ENCODE data around the gene ZNF200. TPM values are rescaled to one million over a fixed set of nuclear protein-coding genes. Genes with fewer than 3 reads are reported as not detected.

ZNF200 gene
- total and polyA plus RNA-seq, 2 of the 13 experiments (the other 11 are each of a cell fraction or from before 2014, with no cell fraction given), result 3.5 to 16.5 TPM

GRCh38 chr16:3188925-3189825, 45.8 kb downstream of the ZNF200 start (continued):
- TF ChIP-seq ATF7-NPFF (CRISPR knock-in tag; IDR thresholded peaks at IDR 0.05; ENCODE audit: low read depth), result 0 out of 2 replicates have a peak, but pooled peaks have one; percentile 27
- peak; percentile 89; the same call in 1 of the 2 replicates for TF ChIP-seq ZNF567 (CRISPR knock-in tag; IDR thresholded peaks at IDR 0.05; ENCODE audit: borderline replicate concordance)
- no peak for TF ChIP-seq PBX2 (CRISPR knock-in tag; IDR thresholded peaks at IDR 0.05)
- no peak for TF ChIP-seq TBP (CRISPR knock-in tag; IDR thresholded peaks at IDR 0.05)
- TF ChIP-seq ZNF891 (CRISPR knock-in tag; IDR thresholded peaks at IDR 0.05), result peak; percentile 38; the same call in 1 of the 2 replicates
- no peak for TF ChIP-seq ZNF879 (CRISPR knock-in tag; IDR thresholded peaks at IDR 0.05)
- no peak for TF ChIP-seq TEF (CRISPR knock-in tag; IDR thresholded peaks at IDR 0.05)
- peak; percentile 66 for TF ChIP-seq ARID4A (CRISPR knock-in tag; IDR thresholded peaks at IDR 0.05; ENCODE audit: borderline replicate concordance)
- TF ChIP-seq KMT2A (CRISPR knock-in tag; IDR thresholded peaks at IDR 0.05), result no peak
- no peak for TF ChIP-seq DR1 (CRISPR knock-in tag; IDR thresholded peaks at IDR 0.05)
- no peak for TF ChIP-seq JUN (CRISPR knock-in tag; IDR thresholded peaks at IDR 0.05)
- 0 out of 2 replicates have a peak, but pooled peaks have one; percentile 42 for TF ChIP-seq ZNF598 (CRISPR knock-in tag; IDR thresholded peaks at IDR 0.05; ENCODE audit: borderline replicate concordance)
- TF ChIP-seq, protein P1, sequence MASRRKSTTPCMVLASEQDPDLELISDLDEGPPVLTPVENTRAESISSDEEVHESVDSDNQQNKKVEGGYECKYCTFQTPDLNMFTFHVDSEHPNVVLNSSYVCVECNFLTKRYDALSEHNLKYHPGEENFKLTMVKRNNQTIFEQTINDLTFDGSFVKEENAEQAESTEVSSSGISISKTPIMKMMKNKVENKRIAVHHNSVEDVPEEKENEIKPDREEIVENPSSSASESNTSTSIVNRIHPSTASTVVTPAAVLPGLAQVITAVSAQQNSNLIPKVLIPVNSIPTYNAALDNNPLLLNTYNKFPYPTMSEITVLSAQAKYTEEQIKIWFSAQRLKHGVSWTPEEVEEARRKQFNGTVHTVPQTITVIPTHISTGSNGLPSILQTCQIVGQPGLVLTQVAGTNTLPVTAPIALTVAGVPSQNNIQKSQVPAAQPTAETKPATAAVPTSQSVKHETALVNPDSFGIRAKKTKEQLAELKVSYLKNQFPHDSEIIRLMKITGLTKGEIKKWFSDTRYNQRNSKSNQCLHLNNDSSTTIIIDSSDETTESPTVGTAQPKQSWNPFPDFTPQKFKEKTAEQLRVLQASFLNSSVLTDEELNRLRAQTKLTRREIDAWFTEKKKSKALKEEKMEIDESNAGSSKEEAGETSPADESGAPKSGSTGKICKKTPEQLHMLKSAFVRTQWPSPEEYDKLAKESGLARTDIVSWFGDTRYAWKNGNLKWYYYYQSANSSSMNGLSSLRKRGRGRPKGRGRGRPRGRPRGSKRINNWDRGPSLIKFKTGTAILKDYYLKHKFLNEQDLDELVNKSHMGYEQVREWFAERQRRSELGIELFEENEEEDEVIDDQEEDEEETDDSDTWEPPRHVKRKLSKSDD (CRISPR knock-in tag; IDR thresholded peaks at IDR 0.05; ENCODE audit: low read depth), result no peak
- TF ChIP-seq, protein P2, sequence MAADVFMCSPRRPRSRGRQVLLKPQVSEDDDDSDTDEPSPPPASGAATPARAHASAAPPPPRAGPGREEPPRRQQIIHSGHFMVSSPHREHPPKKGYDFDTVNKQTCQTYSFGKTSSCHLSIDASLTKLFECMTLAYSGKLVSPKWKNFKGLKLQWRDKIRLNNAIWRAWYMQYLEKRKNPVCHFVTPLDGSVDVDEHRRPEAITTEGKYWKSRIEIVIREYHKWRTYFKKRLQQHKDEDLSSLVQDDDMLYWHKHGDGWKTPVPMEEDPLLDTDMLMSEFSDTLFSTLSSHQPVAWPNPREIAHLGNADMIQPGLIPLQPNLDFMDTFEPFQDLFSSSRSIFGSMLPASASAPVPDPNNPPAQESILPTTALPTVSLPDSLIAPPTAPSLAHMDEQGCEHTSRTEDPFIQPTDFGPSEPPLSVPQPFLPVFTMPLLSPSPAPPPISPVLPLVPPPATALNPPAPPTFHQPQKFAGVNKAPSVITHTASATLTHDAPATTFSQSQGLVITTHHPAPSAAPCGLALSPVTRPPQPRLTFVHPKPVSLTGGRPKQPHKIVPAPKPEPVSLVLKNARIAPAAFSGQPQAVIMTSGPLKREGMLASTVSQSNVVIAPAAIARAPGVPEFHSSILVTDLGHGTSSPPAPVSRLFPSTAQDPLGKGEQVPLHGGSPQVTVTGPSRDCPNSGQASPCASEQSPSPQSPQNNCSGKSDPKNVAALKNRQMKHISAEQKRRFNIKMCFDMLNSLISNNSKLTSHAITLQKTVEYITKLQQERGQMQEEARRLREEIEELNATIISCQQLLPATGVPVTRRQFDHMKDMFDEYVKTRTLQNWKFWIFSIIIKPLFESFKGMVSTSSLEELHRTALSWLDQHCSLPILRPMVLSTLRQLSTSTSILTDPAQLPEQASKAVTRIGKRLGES (CRISPR knock-in tag; IDR thresholded peaks at IDR 0.05; ENCODE audit: borderline replicate concordance), result no peak
- TF ChIP-seq EZH2 (conservative IDR thresholded peaks at IDR 0.05; ENCODE audit: low read depth, low read length), result no peak
- TF ChIP-seq ZBTB38 (CRISPR knock-in tag; IDR thresholded peaks at IDR 0.05), result peak; percentile 87

Measured in HepG2 (cell line).